K562 (cell line): ENCODE data around the gene TENM4. TPM values are rescaled to one million over a fixed set of nuclear protein-coding genes. Genes with fewer than 3 reads are reported as not detected.

ENCODE experiments used
- ATAC-seq: fragments of 200-7000 bp; cut with Tn5 transposase; 3 replicates; pipeline ENCODE4 v1.9.1; 2020; ENCODE audit warnings: moderate library complexity
- BruUV-seq: library from RNA; stranded (reverse); fragments of 400-500 nt; replicated peaks from 2 replicates; lab custom pipeline; 2021; lab: Mats Ljungman, UMichigan
- CTCF ChIA-PET: fragments of 300-600 bp; formaldehyde crosslinking; extraction: SDS; loops from one replicate; lab custom pipeline; 2021; ENCODE audit warnings: low intra/inter-chr PET ratio; lab: Yijun Ruan, JAX
- POLR2A ChIA-PET: fragments of 300-600, 350-650 bp; sonication (Branson Sonifier 250); formaldehyde crosslinking; extraction: SDS; loops from one replicate; lab custom pipeline; 2021; ENCODE audit warnings: antibody characterized with exemption, inconsistent platforms; lab: Yijun Ruan, JAX
- DNase-seq, 4 experiments: peaks; one replicate each; pipeline versions ENCODE4 v3.0.0 to v3.0.0-alpha.2; 2011 to 2018; ENCODE audit warnings: low spot score in 3 of 4, mixed read lengths in 3 of 4; ENCODE audit errors: extremely low read depth in 1 of 4
- FAIRE-seq: peaks from 2 replicates; lab custom pipeline; 2011; peaks lifted over from hg19 to GRCh38; lab: Jason Lieb, UNC
- H2AFZ ChIP-seq: 2 replicates; pipeline ENCODE4 v1.6.0; 2011; ENCODE audit warnings: low read depth, low read length, control low read depth, inconsistent platforms
- H3K27ac ChIP-seq: fragments of 200-600 bp; 3 replicates; pipeline ENCODE4 v1.8.0; 2011; ENCODE audit warnings: low read depth, mild to moderate bottlenecking, control low read depth, inconsistent platforms, low read length, moderate library complexity, mixed read lengths; ENCODE audit errors: extremely low read depth
- H3K27me3 ChIP-seq, 2 experiments: fragments of 300-600 bp in 1 of 2; 2 replicates in 1 of 2; 3 replicates in 1 of 2; pipeline versions ENCODE4 v1.6.0 to v1.8.0; 2011; ENCODE audit warnings: inconsistent platforms in 2 of 2, low read length in 2 of 2, mild to moderate bottlenecking in 1 of 2, mixed read lengths in 1 of 2, moderate library complexity in 1 of 2; ENCODE audit not compliant: control insufficient read depth in 2 of 2, insufficient read depth in 2 of 2
- H3K36me3 ChIP-seq: fragments of 300-600 bp; 3 replicates; pipeline ENCODE4 v1.8.0; 2011; ENCODE audit warnings: mild to moderate bottlenecking, low read length, inconsistent platforms; ENCODE audit not compliant: control insufficient read depth, insufficient read depth
- H3K4me1 ChIP-seq, 2 experiments: fragments of 200-600 bp in 1 of 2; replicated peaks in 1 of 2; 2 replicates in 1 of 2; 3 replicates in 1 of 2; pipeline versions ENCODE4 v1.5.1 to v1.8.0; 2011; ENCODE audit warnings: inconsistent platforms in 2 of 2, low read length in 2 of 2, mild to moderate bottlenecking in 1 of 2, mixed read lengths in 1 of 2, moderate library complexity in 1 of 2; ENCODE audit not compliant: control insufficient read depth in 2 of 2, insufficient read depth in 2 of 2
- H3K4me2 ChIP-seq: 2 replicates; pipeline ENCODE4 v1.6.1; 2011; ENCODE audit warnings: low read length, control low read depth, inconsistent platforms, mixed read lengths; ENCODE audit not compliant: insufficient read depth
- H3K4me3 ChIP-seq: fragments of 200-600 bp; sonication (generic), shearing (Covaris generic); 2 replicates; pipeline ENCODE4 v1.5.1; 2016; ENCODE audit warnings: control low read depth, inconsistent platforms
- H3K79me2 ChIP-seq: fragments of 200-600 bp; 3 replicates; pipeline ENCODE4 v1.8.0; 2011; ENCODE audit warnings: low read length, inconsistent platforms; ENCODE audit not compliant: control insufficient read depth, insufficient read depth
- H3K9ac ChIP-seq, 2 experiments: 2 replicates each; pipeline versions ENCODE4 v1.6.0 to v1.6.1; 2011; ENCODE audit warnings: low read depth in 2 of 2, low read length in 2 of 2, control low read depth in 1 of 2, inconsistent platforms in 1 of 2, mild to moderate bottlenecking in 1 of 2, mixed read lengths in 1 of 2; ENCODE audit not compliant: insufficient read depth in 1 of 2
- H3K9me1 ChIP-seq: one replicate; pipeline ENCODE4 v1.6.0; 2011; ENCODE audit warnings: inconsistent platforms, mild to moderate bottlenecking, low read length, moderate library complexity; ENCODE audit not compliant: control insufficient read depth, insufficient read depth
- H3K9me3 ChIP-seq: replicated peaks from 2 replicates; pipeline ENCODE4 v1.5.1; 2011; ENCODE audit warnings: low read depth, low read length, inconsistent platforms; ENCODE audit not compliant: control insufficient read depth, insufficient read depth
- H4K20me1 ChIP-seq: replicated peaks from 2 replicates; pipeline ENCODE4 v1.6.1; 2011; ENCODE audit warnings: low read length, inconsistent platforms, mixed read lengths; ENCODE audit not compliant: control insufficient read depth, insufficient read depth
- CAMTA2 ChIP-seq: fragments of 250-450 bp; sonication (Bioruptor Pico); conservative IDR thresholded peaks from 2 replicates; pipeline ENCODE4 v1.5.1; 2022
- MCM3 ChIP-seq: fragments of 450-650 bp; IDR thresholded peaks from 2 replicates; pipeline ENCODE4 v1.6.1; 2016
- MTA1 ChIP-seq: fragments of 450-650 bp; IDR thresholded peaks from 2 replicates; pipeline ENCODE4 v1.6.1; 2017; ENCODE audit warnings: borderline replicate concordance
- SMARCA5 ChIP-seq: fragments of 450-650 bp; IDR thresholded peaks from 2 replicates; pipeline ENCODE4 v1.6.1; 2016
- SMARCB1 ChIP-seq: IDR thresholded peaks from 2 replicates; pipeline ENCODE4 v1.6.1; 2011; ENCODE audit warnings: improper control_type of control experiment, low read depth; ENCODE audit not compliant: insufficient read length
- ZNF384 ChIP-seq: IDR thresholded peaks from 2 replicates; pipeline ENCODE4 v1.6.1; 2012; ENCODE audit warnings: low read depth, low read length, improper control_type of control experiment
- WGBS: fragments of 100-300 bp; shearing (Covaris generic); methylation state at CpG from one replicate; pipeline ENCODE4 v1.1.6; 2016; ENCODE audit warnings: low coverage, mixed read lengths; ENCODE audit not compliant: insufficient coverage; ENCODE audit errors: missing lambda C conversion rate; 5-methylcytosine and 5-hydroxymethylcytosine counted together
- in situ Hi-C: fragments of 300-500 bp; cut with MboI; formaldehyde crosslinking; loops from 4 replicates; pipeline ENCODE4 v1.15.0; 2018; ENCODE audit warnings: inconsistent platforms, mixed read lengths
- intact Hi-C: fragments of 100-400 bp; cut with micrococcal nuclease; formaldehyde crosslinking; loops from 2 replicates; pipeline ENCODE4 v1.14.2; 2022
- polyA plus RNA-seq, 8 experiments: library from polyadenylated mRNA; depleted of rRNA in 4 of 8; stranded (reverse) in 5 of 8; unstranded in 3 of 8; fragments of >200 nt; fragmentation: Nextera tagmentation in 2 of 8; fragmentation: Illumina TruSeq in 1 of 8; extraction: Ambion mirVana in 2 of 8; extraction: Trizol in 1 of 8; gene quantifications; 2 replicates each; pipeline versions ENCODE4 v1.2.1 to v1.2.3, GENCODE V29; 2011 to 2014; ENCODE audit warnings: inconsistent platforms in 1 of 8, missing spikeins in 1 of 8
- total RNA-seq, 7 experiments: library from RNA; depleted of rRNA in 6 of 7; stranded (reverse); fragments of >200 nt in 6 of 7; fragmentation: Illumina TruSeq in 2 of 7; extraction: Trizol in 2 of 7; gene quantifications; 2 replicates each; pipeline versions ENCODE4 v1.2.1 to v1.2.3, GENCODE V29; 2011 to 2021; ENCODE audit warnings: low replicate concordance in 1 of 7
- TF ChIP-seq, protein P1 (sequence below), 2 experiments: fragments of 450-650 bp; IDR thresholded peaks; 2 replicates each; pipeline ENCODE4 v1.6.1; 2018; ENCODE audit warnings: mild to moderate bottlenecking in 2 of 2, low read depth in 1 of 2; ENCODE audit not compliant: partially characterized antibody in 2 of 2

The TENM4 gene
- total and polyA plus RNA-seq, 9 of the 15 experiments (the other 6 are each of a cell fraction or from before 2014, with no cell fraction given): 0.16 TPM; not detected in 8

- ChIA-PET CTCF (no interaction called here), POLR2A (interaction anchor here (1.2 kb wide), 1 partner anchor 10 kb away, joined by 3 read pairs; no protein-coding TSS in a partner anchor)
- H3K27me3 ChIP-seq: peaks cover 0 to 16% of the 10 kb centered on the region in 2 experiments; a peak in 3 of 5 replicates
- no peak overlapping the region for H3K9ac ChIP-seq
- in situ Hi-C loops: no loop called here
- H2AFZ ChIP-seq: no peak overlapping the region
- H3K36me3 ChIP-seq: no peaks in the 10 kb centered on the region
- DNase-seq: no peak
- H4K20me1 ChIP-seq: no peaks in the 10 kb centered on the region
- TF ChIP-seq ZNF384: no peak
- TF ChIP-seq, protein P1, sequence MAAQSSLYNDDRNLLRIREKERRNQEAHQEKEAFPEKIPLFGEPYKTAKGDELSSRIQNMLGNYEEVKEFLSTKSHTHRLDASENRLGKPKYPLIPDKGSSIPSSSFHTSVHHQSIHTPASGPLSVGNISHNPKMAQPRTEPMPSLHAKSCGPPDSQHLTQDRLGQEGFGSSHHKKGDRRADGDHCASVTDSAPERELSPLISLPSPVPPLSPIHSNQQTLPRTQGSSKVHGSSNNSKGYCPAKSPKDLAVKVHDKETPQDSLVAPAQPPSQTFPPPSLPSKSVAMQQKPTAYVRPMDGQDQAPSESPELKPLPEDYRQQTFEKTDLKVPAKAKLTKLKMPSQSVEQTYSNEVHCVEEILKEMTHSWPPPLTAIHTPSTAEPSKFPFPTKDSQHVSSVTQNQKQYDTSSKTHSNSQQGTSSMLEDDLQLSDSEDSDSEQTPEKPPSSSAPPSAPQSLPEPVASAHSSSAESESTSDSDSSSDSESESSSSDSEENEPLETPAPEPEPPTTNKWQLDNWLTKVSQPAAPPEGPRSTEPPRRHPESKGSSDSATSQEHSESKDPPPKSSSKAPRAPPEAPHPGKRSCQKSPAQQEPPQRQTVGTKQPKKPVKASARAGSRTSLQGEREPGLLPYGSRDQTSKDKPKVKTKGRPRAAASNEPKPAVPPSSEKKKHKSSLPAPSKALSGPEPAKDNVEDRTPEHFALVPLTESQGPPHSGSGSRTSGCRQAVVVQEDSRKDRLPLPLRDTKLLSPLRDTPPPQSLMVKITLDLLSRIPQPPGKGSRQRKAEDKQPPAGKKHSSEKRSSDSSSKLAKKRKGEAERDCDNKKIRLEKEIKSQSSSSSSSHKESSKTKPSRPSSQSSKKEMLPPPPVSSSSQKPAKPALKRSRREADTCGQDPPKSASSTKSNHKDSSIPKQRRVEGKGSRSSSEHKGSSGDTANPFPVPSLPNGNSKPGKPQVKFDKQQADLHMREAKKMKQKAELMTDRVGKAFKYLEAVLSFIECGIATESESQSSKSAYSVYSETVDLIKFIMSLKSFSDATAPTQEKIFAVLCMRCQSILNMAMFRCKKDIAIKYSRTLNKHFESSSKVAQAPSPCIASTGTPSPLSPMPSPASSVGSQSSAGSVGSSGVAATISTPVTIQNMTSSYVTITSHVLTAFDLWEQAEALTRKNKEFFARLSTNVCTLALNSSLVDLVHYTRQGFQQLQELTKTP (IDR thresholded peaks at IDR 0.05; ENCODE audit: low read depth in 1 of 2, partially characterized antibody in 2 of 2): no peak
- TF ChIP-seq MTA1: no peak
- no peak for TF ChIP-seq SMARCB1
- TF ChIP-seq SMARCA5: no peak
- TF ChIP-seq CAMTA2 (CRISPR knock-in tag): no peak
- TF ChIP-seq MCM3: no peak
- TF ChIP-seq, all 486 proteins: peak for 0
- Histone ChIP-seq H3K9me3 (no peaks in the 10 kb centered on the region), H3K27ac (no peak overlapping the region), H3K4me2 (no peak overlapping the region), H3K79me2 (no peaks in the 10 kb centered on the region), H3K4me1 (no peaks in the 10 kb centered on the region), H3K4me3 (no peak overlapping the region), H3K9me1 (no peaks in the 10 kb centered on the region)
- no TSS peak for BruUV-seq
- ATAC-seq: no peak
- intact Hi-C loops: no loop called here
- WGBS: 0% methylated on average over 5 of the region's 5 CpGs
- FAIRE-seq: no peak
These were observed 715.6 kb downstream of the TENM4 start for GRCh38 chr11:78725200-78725599.
